GM10266 (cell line): ENCODE measurements around the gene PTPRR.
"Not testable (repeated sequence)": the region's sequence is repeated elsewhere in the genome, so short reads cannot be mapped to it uniquely, and the experiment has no call there.

ENCODE experiments used
- DNase-seq: peaks from one replicate; pipeline ENCODE4 v3.0.0; 2012; ENCODE audit errors: extremely low spot score
- TF ChIP-seq, protein P1 (sequence below): IDR thresholded peaks from 2 replicates; pipeline ENCODE4 v1.5.1; 2012; ENCODE audit warnings: mild to moderate bottlenecking, low read depth; ENCODE audit not compliant: control insufficient read depth, insufficient read depth; ENCODE audit errors: missing control alignments

Gene PTPRR

DNA sequence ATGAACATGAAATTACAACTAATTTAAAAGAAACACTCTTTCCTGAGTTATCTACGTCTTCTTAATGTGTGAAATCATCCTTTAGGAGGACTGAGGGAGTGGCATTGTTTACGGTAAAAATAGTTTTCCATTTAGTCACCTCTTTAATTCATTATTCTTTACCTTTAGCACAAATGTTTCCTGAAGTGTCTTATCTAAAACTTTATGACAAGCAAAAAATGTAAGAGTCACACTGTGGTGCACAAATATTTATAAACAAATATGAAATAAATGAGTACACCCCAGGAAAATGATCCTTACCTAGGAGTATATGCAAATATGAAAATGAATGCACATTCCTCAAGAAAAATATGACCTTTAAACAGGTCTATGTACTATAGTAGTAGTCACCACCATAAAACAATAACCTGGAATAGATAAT, 104.6 kb downstream of the PTPRR start:
- DNase-seq, result no peak
- TF ChIP-seq, protein P1, sequence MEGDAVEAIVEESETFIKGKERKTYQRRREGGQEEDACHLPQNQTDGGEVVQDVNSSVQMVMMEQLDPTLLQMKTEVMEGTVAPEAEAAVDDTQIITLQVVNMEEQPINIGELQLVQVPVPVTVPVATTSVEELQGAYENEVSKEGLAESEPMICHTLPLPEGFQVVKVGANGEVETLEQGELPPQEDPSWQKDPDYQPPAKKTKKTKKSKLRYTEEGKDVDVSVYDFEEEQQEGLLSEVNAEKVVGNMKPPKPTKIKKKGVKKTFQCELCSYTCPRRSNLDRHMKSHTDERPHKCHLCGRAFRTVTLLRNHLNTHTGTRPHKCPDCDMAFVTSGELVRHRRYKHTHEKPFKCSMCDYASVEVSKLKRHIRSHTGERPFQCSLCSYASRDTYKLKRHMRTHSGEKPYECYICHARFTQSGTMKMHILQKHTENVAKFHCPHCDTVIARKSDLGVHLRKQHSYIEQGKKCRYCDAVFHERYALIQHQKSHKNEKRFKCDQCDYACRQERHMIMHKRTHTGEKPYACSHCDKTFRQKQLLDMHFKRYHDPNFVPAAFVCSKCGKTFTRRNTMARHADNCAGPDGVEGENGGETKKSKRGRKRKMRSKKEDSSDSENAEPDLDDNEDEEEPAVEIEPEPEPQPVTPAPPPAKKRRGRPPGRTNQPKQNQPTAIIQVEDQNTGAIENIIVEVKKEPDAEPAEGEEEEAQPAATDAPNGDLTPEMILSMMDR, result no peak

DNA sequence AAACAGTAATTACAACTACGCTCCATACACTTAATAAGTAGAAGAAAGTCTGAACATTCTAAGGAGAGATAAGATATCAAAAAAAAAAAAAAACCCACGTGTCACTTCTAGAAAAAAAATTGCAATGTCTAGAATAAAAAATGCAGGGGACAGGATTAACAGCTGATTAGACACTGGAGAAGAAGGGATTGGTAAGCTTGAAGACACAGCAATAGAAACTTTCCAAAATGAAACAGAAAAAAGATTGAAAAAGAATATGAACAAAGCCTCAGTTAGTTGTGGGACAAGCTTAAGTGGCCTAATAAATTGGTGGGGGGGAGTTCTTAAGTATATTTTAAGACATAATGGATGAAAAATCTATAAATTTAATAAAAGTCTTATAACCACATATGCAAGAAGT, 105.5 kb downstream of the PTPRR start:
- no peak for DNase-seq
- TF ChIP-seq, protein P1, result no peak

DNA sequence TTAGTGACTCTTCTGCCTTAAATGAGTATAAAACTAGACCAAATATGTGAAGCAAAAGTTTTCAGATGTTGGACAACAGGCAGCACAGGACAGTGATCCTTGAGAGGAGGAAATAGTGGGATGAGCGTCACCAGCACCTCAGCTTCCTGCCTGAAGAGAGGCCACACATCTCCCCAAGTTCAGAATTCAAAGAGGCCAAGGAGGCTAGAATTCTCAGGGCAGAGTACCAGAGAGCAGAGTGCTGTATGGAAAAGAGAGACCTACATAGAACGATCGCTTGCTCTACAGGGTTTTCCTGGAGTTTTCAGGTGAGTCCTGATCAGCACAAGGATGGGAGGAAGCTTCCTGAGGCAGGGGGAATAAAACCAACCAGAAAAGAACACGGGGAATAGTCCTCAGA, 107.0 kb downstream of the PTPRR start:
- DNase-seq, result no peak

DNA sequence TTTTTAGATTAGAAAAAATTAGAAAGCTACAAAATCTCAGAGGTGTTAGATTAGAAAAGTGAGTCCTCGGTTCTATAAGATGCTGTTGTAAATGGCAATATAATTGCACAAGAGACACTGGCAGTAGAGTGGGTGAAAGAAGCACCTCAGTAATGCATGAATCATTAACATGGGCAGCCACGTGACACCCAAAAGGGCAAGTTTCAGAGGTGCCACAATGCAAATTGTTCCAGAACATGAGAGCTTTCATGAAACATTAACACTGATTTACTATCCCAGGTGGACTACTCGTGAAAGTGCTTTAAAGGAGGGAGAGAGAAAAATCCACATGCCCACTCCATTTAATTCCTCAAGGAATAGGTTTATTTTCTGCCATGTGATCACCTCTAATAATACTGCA, 108.4 kb downstream of the PTPRR start:
- no peak for DNase-seq

More for the DNA sequence above, 107.0 kb downstream of the PTPRR start:
- TF ChIP-seq, protein P1, result no peak

DNA sequence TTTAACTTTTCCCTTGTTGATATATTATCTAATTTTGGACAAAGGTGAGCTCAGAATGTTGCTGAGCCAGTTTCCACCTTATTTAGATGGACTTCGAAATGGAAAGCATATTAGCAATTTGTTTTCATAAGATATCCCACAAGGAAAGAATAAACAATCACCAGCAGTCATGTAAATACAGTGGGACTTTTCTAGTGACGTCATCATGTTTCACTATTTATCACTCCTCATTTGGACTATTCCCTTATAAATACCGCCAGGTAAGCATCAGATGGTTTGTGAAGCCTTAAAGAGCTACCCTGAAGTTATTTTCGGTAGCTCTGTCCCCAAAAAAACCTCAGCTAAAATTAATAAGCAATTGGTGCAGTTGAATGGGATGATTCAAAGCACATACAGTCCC, 110.7 kb downstream of the PTPRR start:
- no peak for DNase-seq
- TF ChIP-seq, protein P1, result no peak

More for the DNA sequence above, 108.4 kb downstream of the PTPRR start:
- TF ChIP-seq, protein P1, result no peak

DNA sequence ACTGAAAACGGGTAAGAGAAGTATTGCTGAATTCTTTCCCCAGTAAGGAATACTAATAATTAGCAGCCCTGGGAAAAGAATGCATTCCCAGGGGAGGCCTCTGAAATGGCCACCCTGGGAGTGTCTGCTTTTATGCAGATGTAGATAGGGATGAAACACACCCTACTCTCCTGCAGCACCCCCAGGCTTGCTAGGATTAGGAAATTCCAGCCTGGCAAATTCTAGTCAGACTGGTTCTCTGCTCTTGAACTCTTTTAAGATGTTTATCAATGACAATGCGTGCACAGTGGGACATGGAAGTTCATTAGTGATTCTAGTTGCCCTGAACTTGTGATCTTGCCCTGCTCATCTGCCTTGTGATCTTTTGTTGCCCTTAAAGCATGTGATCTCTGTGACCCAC, 112.5 kb downstream of the PTPRR start:
- DNase-seq, result not testable (repeated sequence)

DNA sequence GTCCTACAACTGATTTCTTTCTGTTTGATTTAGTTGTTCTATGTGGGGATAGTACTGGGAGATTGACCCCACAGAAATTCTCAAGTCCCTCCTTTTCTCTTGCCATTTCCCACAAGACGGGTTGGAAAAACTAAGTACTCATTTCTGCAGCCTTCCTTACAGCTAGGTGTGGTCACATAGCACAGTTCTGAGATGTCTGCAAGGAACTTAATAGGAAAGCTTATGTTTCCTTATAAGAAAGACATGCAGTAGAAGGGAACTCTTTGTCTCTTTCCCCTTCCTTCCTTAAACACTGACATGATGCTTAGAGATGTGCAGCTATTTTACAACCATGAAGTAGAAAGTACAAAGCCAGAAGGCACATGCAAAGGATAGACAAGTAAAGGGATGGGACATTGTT, 113.7 kb downstream of the PTPRR start:
- TF ChIP-seq, protein P1, result no peak
- DNase-seq, result no peak

DNA sequence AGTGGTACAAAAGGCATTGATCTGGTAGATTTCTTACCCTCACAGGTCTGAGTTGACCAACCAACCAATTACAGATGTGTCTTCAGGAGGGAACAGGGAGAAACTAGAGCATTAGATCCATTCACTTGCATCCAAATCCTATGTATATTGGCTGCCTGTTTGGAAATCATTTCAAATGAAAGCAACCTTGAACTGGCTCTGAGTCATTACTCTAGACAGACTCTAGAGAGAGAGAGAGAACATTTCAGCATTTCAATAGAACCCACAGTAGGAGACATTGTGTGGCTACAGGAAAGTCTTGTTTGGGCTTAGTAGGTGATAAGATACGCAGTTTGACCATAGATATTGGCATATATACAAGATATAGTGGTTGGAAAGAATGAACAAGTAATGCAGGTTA, 114.5 kb downstream of the PTPRR start:
- no peak for DNase-seq
- TF ChIP-seq, protein P1, result no peak
